ENCODE measurements around the gene SH2B2.

DNA sequence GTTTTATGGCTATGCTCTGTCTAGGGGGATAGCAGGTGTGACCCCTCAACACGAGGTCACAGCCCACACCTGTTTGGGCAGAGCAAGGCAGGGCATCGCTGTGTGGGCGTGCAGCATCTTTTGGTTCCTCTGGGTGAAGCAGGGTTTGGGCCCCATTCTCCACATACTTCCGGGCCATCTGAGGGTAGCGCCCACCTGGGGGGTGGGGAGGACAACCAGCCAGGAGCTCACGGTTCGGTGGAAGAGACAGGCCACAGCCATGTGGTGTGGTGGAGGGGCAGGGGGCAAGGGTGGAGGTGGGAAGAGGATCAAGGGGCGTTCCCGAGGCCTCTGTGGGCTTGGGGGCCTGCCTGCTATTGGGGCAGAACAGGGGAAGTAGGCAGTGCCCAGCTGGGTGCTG lies 2.4 kb downstream of the SH2B2 start:
- TF ChIP-seq, protein P1, sequence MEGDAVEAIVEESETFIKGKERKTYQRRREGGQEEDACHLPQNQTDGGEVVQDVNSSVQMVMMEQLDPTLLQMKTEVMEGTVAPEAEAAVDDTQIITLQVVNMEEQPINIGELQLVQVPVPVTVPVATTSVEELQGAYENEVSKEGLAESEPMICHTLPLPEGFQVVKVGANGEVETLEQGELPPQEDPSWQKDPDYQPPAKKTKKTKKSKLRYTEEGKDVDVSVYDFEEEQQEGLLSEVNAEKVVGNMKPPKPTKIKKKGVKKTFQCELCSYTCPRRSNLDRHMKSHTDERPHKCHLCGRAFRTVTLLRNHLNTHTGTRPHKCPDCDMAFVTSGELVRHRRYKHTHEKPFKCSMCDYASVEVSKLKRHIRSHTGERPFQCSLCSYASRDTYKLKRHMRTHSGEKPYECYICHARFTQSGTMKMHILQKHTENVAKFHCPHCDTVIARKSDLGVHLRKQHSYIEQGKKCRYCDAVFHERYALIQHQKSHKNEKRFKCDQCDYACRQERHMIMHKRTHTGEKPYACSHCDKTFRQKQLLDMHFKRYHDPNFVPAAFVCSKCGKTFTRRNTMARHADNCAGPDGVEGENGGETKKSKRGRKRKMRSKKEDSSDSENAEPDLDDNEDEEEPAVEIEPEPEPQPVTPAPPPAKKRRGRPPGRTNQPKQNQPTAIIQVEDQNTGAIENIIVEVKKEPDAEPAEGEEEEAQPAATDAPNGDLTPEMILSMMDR (IDR thresholded peaks at IDR 0.05 in 4 of 5, conservative IDR thresholded peaks at IDR 0.05 in 1 of 5): no peak
- no peak for TF ChIP-seq POLR2A (IDR thresholded peaks at IDR 0.05)

Measured in gastrocnemius medialis (tissue), 4 donors.